GM12892 (cell line): ENCODE results near the gene CCRL2.

Experiments
- POLR2A ChIP-seq: IDR thresholded peaks from 2 replicates; pipeline ENCODE4 v1.6.1; 2011; ENCODE audit warnings: low read depth, low read length, control low read depth
- POLR2AphosphoS5 ChIP-seq: IDR thresholded peaks from 2 replicates; pipeline ENCODE4 v1.6.1; 2011; ENCODE audit warnings: low read depth, low read length, control low read depth
- TAF1 ChIP-seq: IDR thresholded peaks from 2 replicates; pipeline ENCODE4 v1.6.1; 2011; ENCODE audit warnings: low read depth, mild to moderate bottlenecking, control low read depth, low read length, borderline replicate concordance

DNA sequence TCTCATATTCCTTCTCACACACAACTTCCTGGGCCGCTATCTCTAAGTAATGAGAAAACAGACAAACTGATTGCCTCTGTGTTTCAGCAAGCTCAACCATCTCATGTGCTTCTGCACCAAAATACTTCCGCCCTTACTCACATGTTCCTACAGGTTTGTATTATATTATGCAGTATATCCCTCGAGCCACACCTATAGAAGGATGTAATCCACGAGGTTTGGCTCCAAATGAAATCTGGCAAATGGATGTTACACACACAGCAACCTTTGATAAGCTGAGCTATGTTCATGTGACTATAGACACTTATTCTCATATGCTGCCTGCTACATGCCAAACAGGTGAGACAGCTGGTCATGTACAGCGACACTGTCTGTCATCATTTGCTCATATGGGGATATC lies 22.6 kb downstream of the CCRL2 start:
- no peak for TF ChIP-seq POLR2A
- TF ChIP-seq POLR2AphosphoS5: no peak
- TF ChIP-seq TAF1: no peak
